H9 (cell line): ENCODE measurements around the gene ZNF711. TPM values are rescaled to one million over a fixed set of nuclear protein-coding genes. Genes with fewer than 3 reads are reported as not detected.

ENCODE experiments used
- DNase-seq: peaks from one replicate; pipeline ENCODE4 v3.0.0-alpha.2; 2017
- H2AFZ ChIP-seq: one replicate; pipeline ENCODE4 v1.6.1; 2013; ENCODE audit warnings: mild to moderate bottlenecking, low read length, control low read depth, moderate library complexity
- H2AK5ac ChIP-seq: 2 replicates; pipeline ENCODE4 v1.6.1; 2013; ENCODE audit warnings: low read length, control low read depth, mixed read lengths; ENCODE audit not compliant: insufficient read length
- H2BK120ac ChIP-seq: one replicate; pipeline ENCODE4 v1.6.1; 2013; ENCODE audit warnings: low read depth, mild to moderate bottlenecking, low read length, control low read depth, inconsistent platforms; ENCODE audit not compliant: poor library complexity, severe bottlenecking
- H2BK12ac ChIP-seq: 2 replicates; pipeline ENCODE4 v1.6.1; 2013; ENCODE audit warnings: low read length, control low read depth, mixed read lengths, low read depth; ENCODE audit not compliant: insufficient read length
- H2BK15ac ChIP-seq: 2 replicates; pipeline ENCODE4 v1.6.1; 2013; ENCODE audit warnings: low read depth, low read length, control low read depth
- H2BK20ac ChIP-seq: one replicate; pipeline ENCODE4 v1.6.1; 2013; ENCODE audit warnings: low read depth, mild to moderate bottlenecking, low read length, control low read depth, inconsistent platforms; ENCODE audit not compliant: poor library complexity, severe bottlenecking
- H2BK5ac ChIP-seq: 2 replicates; pipeline ENCODE4 v1.6.1; 2013; ENCODE audit warnings: low read length, control low read depth, mixed read lengths; ENCODE audit not compliant: insufficient read length
- H3K14ac ChIP-seq: 2 replicates; pipeline ENCODE4 v1.6.1; 2013; ENCODE audit warnings: low read length, control low read depth; ENCODE audit not compliant: insufficient read depth
- H3K18ac ChIP-seq: 2 replicates; pipeline ENCODE4 v1.6.1; 2013; ENCODE audit warnings: low read depth, mild to moderate bottlenecking, mixed read lengths, low read length, control low read depth; ENCODE audit not compliant: insufficient read length
- H3K23ac ChIP-seq: 2 replicates; pipeline ENCODE4 v1.6.1; 2013; ENCODE audit warnings: low read length, control low read depth, mixed read lengths, low read depth; ENCODE audit not compliant: insufficient read length
- H3K23me2 ChIP-seq: 2 replicates; pipeline ENCODE4 v1.6.1; 2013; ENCODE audit warnings: low read depth, mild to moderate bottlenecking, mixed read lengths, low read length, control low read depth; ENCODE audit not compliant: insufficient read length, poor library complexity, severe bottlenecking
- H3K27ac ChIP-seq: 2 replicates; pipeline ENCODE4 v1.5.1; 2013; ENCODE audit warnings: low read length, control low read depth, mixed read lengths, low read depth; ENCODE audit not compliant: insufficient read length
- H3K27me3 ChIP-seq: 2 replicates; pipeline ENCODE4 v1.6.1; 2013; ENCODE audit warnings: low read length, control low read depth, inconsistent platforms; ENCODE audit not compliant: insufficient read depth
- H3K4ac ChIP-seq: 2 replicates; pipeline ENCODE4 v1.6.1; 2013; ENCODE audit warnings: low read depth, mild to moderate bottlenecking, control low read depth, inconsistent platforms, low read length, moderate library complexity
- H3K4me1 ChIP-seq: 2 replicates; pipeline ENCODE4 v1.6.1; 2013; ENCODE audit warnings: low read length, control low read depth, inconsistent platforms; ENCODE audit not compliant: insufficient read depth
- H3K4me2 ChIP-seq: 2 replicates; pipeline ENCODE4 v1.6.1; 2013; ENCODE audit warnings: low read length, control low read depth, mixed read lengths; ENCODE audit not compliant: insufficient read length, insufficient read depth
- H3K56ac ChIP-seq: 2 replicates; pipeline ENCODE4 v1.6.1; 2013; ENCODE audit warnings: low read depth, mild to moderate bottlenecking, mixed read lengths, low read length, control low read depth; ENCODE audit not compliant: insufficient read length
- H3K79me1 ChIP-seq: 2 replicates; pipeline ENCODE4 v1.6.1; 2013; ENCODE audit warnings: low read depth, mild to moderate bottlenecking, moderate library complexity, low read length, control low read depth, inconsistent platforms; ENCODE audit not compliant: insufficient read depth, poor library complexity, severe bottlenecking
- H3K79me2 ChIP-seq: 2 replicates; pipeline ENCODE4 v1.6.1; 2013; ENCODE audit warnings: low read length, control low read depth, inconsistent platforms; ENCODE audit not compliant: insufficient read depth
- H3K9ac ChIP-seq: 2 replicates; pipeline ENCODE4 v1.6.1; 2013; ENCODE audit warnings: low read length, control low read depth, mixed read lengths; ENCODE audit not compliant: insufficient read length; ENCODE audit errors: extremely low read depth
- H3K9me3 ChIP-seq: one replicate; pipeline ENCODE4 v1.6.1; 2013; ENCODE audit warnings: low read depth, low read length, inconsistent platforms; ENCODE audit not compliant: control insufficient read depth
- H3T11ph ChIP-seq: one replicate; pipeline ENCODE4 v1.6.1; 2013; ENCODE audit warnings: mild to moderate bottlenecking, low read length, control low read depth, inconsistent platforms
- H4K20me1 ChIP-seq: one replicate; pipeline ENCODE4 v1.6.1; 2013; ENCODE audit not compliant: control insufficient read depth, insufficient read length, insufficient read depth
- H4K5ac ChIP-seq: 2 replicates; pipeline ENCODE4 v1.6.1; 2013; ENCODE audit warnings: low read depth, mild to moderate bottlenecking, mixed read lengths, low read length, control low read depth; ENCODE audit not compliant: insufficient read length
- H4K8ac ChIP-seq: replicated peaks from 2 replicates; pipeline ENCODE4 v1.6.1; 2013; ENCODE audit warnings: low read length, control low read depth, mixed read lengths, low read depth; ENCODE audit not compliant: insufficient read length
- H4K91ac ChIP-seq: 2 replicates; pipeline ENCODE4 v1.6.1; 2013; ENCODE audit warnings: low read depth, mild to moderate bottlenecking, moderate library complexity, mixed read lengths, low read length, control low read depth; ENCODE audit not compliant: insufficient read length
- H3K27ac Mint-ChIP-seq, 3 experiments: 2 replicates in 2 of 3; 3 replicates in 1 of 3; pipeline ENCODE4 v1.8.0; 2020 to 2021; ENCODE audit warnings: mixed read lengths in 3 of 3, mild to moderate bottlenecking in 1 of 3, moderate library complexity in 1 of 3
- H3K27me3 Mint-ChIP-seq: 2 replicates; pipeline ENCODE4 v1.8.0; 2021; ENCODE audit warnings: low read depth, mild to moderate bottlenecking, moderate library complexity, mixed read lengths
- H3K36me3 Mint-ChIP-seq, 3 experiments: 2 replicates in 2 of 3; 3 replicates in 1 of 3; pipeline ENCODE4 v1.8.0; 2020 to 2021; ENCODE audit warnings: low read depth in 3 of 3, mixed read lengths in 3 of 3; ENCODE audit not compliant: insufficient read depth in 1 of 3
- H3K4me1 Mint-ChIP-seq, 2 experiments: 2 replicates each; pipeline ENCODE4 v1.8.0; 2020; ENCODE audit warnings: mixed read lengths in 2 of 2
- H3K4me3 Mint-ChIP-seq, 2 experiments: 2 replicates in 1 of 2; 3 replicates in 1 of 2; pipeline ENCODE4 v1.8.0; 2020 to 2021; ENCODE audit warnings: mild to moderate bottlenecking in 2 of 2, mixed read lengths in 2 of 2, moderate library complexity in 1 of 2
- H3K9me3 Mint-ChIP-seq, 2 experiments: 2 replicates in 1 of 2; 3 replicates in 1 of 2; pipeline ENCODE4 v1.8.0; 2020; ENCODE audit warnings: mild to moderate bottlenecking in 2 of 2, mixed read lengths in 2 of 2, moderate library complexity in 1 of 2
- WGBS: extraction: QIAGEN DNeasy Blood & Tissue Kit; methylation state at CpG from one replicate; pipeline ENCODE4 v1.1.7; 2013; ENCODE audit warnings: missing lambda C conversion rate, low lambda C conversion rate, mixed read lengths; ENCODE audit not compliant: insufficient read length; ENCODE audit errors: extremely low coverage; 5-methylcytosine and 5-hydroxymethylcytosine counted together
- total RNA-seq: library from RNA; stranded (reverse); gene quantifications from 2 replicates; pipeline ENCODE4 v1.2.1, GENCODE V29; 2021
- TF ChIP-seq, protein P1 (sequence below): fragments of 200-600 bp; sonication (generic); conservative IDR thresholded peaks from 3 replicates; pipeline ENCODE4 v1.8.0; 2021; ENCODE audit warnings: antibody characterized with exemption, mild to moderate bottlenecking

The ZNF711 gene
- total RNA-seq, 1 experiment from 2014 or later = 14.9 TPM

DNA sequence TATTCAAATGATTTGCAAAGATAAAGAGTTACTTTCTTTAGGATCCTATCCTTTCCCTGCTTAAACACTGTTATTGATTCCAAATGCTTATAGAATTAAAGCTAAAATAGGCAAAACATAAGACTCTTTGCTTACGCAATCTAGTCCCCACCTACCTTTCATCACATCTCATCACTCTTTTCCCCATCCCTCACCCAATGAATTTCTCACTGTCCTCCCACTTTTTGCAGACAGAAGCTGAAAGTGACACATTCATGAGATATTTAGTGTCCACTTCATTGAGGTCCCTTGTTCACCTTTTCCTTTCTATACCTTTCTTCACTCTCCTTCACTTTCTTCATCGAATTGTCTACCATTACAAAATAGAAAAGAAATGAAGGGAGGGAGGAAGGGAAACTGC lies 636 bp upstream of the ZNF711 start:
- H3K27ac Mint-ChIP-seq = peak overlapping the region in 2 of 3 experiments; percentile 74 to 87; a peak in 4 of 7 replicates
- H3K4me3 Mint-ChIP-seq = peak overlapping the region; percentile 85 to 88
- H4K91ac ChIP-seq = no peak overlapping the region
- H3K79me2 ChIP-seq = peaks cover 11% of the 10 kb centered on the region; the same call in 1 of the 2 replicates
- H3K27ac ChIP-seq = no peak overlapping the region
- no peak overlapping the region for H3K56ac ChIP-seq
- TF ChIP-seq, protein P1, sequence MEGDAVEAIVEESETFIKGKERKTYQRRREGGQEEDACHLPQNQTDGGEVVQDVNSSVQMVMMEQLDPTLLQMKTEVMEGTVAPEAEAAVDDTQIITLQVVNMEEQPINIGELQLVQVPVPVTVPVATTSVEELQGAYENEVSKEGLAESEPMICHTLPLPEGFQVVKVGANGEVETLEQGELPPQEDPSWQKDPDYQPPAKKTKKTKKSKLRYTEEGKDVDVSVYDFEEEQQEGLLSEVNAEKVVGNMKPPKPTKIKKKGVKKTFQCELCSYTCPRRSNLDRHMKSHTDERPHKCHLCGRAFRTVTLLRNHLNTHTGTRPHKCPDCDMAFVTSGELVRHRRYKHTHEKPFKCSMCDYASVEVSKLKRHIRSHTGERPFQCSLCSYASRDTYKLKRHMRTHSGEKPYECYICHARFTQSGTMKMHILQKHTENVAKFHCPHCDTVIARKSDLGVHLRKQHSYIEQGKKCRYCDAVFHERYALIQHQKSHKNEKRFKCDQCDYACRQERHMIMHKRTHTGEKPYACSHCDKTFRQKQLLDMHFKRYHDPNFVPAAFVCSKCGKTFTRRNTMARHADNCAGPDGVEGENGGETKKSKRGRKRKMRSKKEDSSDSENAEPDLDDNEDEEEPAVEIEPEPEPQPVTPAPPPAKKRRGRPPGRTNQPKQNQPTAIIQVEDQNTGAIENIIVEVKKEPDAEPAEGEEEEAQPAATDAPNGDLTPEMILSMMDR = no peak
- no peaks in the 10 kb centered on the region for H3K79me1 ChIP-seq
- H3T11ph ChIP-seq = no peak overlapping the region
- 100% methylated on average over 1 of the region's 2 CpGs for WGBS
- peak overlapping the region; percentile 50 for H3K9ac ChIP-seq
- no peak overlapping the region for H4K8ac ChIP-seq
- no peak overlapping the region for H2BK15ac ChIP-seq
- no peak overlapping the region for H3K23ac ChIP-seq
- no peaks in the 10 kb centered on the region for H3K27me3 Mint-ChIP-seq
- H2BK120ac ChIP-seq = no peak overlapping the region
- no peaks in the 10 kb centered on the region for H4K20me1 ChIP-seq
- peaks cover 45 to 56% of the 10 kb centered on the region in 2 experiments for H3K9me3 Mint-ChIP-seq
- H2AFZ ChIP-seq = no peak overlapping the region
- no peak overlapping the region for H4K5ac ChIP-seq
- H3K4me2 ChIP-seq = peak overlapping the region; percentile 87
- H2AK5ac ChIP-seq = no peak overlapping the region
- H3K27me3 ChIP-seq = no peaks in the 10 kb centered on the region
- no peaks in the 10 kb centered on the region for H3K4me1 ChIP-seq
- peaks cover 1 to 21% (median 6%) of the 10 kb centered on the region in 3 experiments; a peak in 6 of 7 replicates for H3K36me3 Mint-ChIP-seq
- no peak overlapping the region for H3K4ac ChIP-seq
- peaks cover 11 to 15% of the 10 kb centered on the region in 2 experiments for H3K4me1 Mint-ChIP-seq
- no peaks in the 10 kb centered on the region for H3K23me2 ChIP-seq
- no peak overlapping the region for H2BK12ac ChIP-seq
- no peak overlapping the region for H3K14ac ChIP-seq
- no peaks in the 10 kb centered on the region for H3K9me3 ChIP-seq
- H3K18ac ChIP-seq = no peak overlapping the region
- H2BK5ac ChIP-seq = no peak overlapping the region
- DNase-seq = no peak
- no peak overlapping the region for H2BK20ac ChIP-seq
